NCI-H1694 treated with DMSO at 0.1 percent for 48 hours (cell line): ENCODE results near the gene SLC16A13.
"Not testable (repeated sequence)": the region's sequence is repeated elsewhere in the genome, so short reads cannot be mapped to it uniquely, and the experiment has no call there.

Experiments
- DNase-seq: peaks from one replicate; lab custom pipeline; 2025; lab: John Stamatoyannopoulos, UW

SLC16A13 gene

GRCh38 chr17:7035591-7036368, at the start of gene SLC16A13:
TSS of gene SLC16A13 (plus strand) at chr17:7036015. CDS start at chr17:7036383, 368 bp downstream.
- peak; percentile 96 for DNase-seq

- no peak for DNase-seq
These were observed 49.1 kb upstream of the SLC16A13 start for GRCh38 chr17:6986676-6987075.

GRCh38 chr17:6989779-6990178, 46.0 kb upstream of the SLC16A13 start:
- DNase-seq, result no peak

GRCh38 chr17:6993613-6994056, 42.2 kb upstream of the SLC16A13 start:
- DNase-seq, result not testable (repeated sequence)

GRCh38 chr17:6994118-6994598, 41.7 kb upstream of the SLC16A13 start:
- no peak for DNase-seq

- DNase-seq, result no peak
These were observed 41.1 kb upstream of the SLC16A13 start for GRCh38 chr17:6994666-6995256.

GRCh38 chr17:6995500-6996255, 40.1 kb upstream of the SLC16A13 start, which contains the start of gene ALOX12:
TSS of gene ALOX12 (plus strand) at chr17:6996049. CDS start at chr17:6996118, 69 bp downstream.
- DNase-seq, result no peak

- DNase-seq, result no peak
These were observed 39.4 kb upstream of the SLC16A13 start for GRCh38 chr17:6996256-6997011.

GRCh38 chr17:6997171-6997570, 38.6 kb upstream of the SLC16A13 start:
- DNase-seq, result no peak

- DNase-seq, result no peak
These were observed 36.8 kb upstream of the SLC16A13 start for GRCh38 chr17:6998855-6999508.

GRCh38 chr17:7001318-7001961, 34.4 kb upstream of the SLC16A13 start:
- DNase-seq, result no peak

- DNase-seq, result no peak
These were observed 33.3 kb upstream of the SLC16A13 start for GRCh38 chr17:7002288-7003047.

- DNase-seq, result no peak
These were observed 32.1 kb upstream of the SLC16A13 start for GRCh38 chr17:7003745-7004144.

GRCh38 chr17:7004398-7005253, 31.2 kb upstream of the SLC16A13 start:
- DNase-seq, result peak; percentile 80

GRCh38 chr17:7005716-7006115, 30.1 kb upstream of the SLC16A13 start:
- no peak for DNase-seq

- DNase-seq, result no peak
These were observed 28.7 kb upstream of the SLC16A13 start for GRCh38 chr17:7007143-7007542.

- no peak for DNase-seq
These were observed 25.3 kb upstream of the SLC16A13 start for GRCh38 chr17:7010523-7010922.

- no peak for DNase-seq
These were observed 24.4 kb upstream of the SLC16A13 start for GRCh38 chr17:7011415-7011814.

GRCh38 chr17:7011942-7012254, 23.9 kb upstream of the SLC16A13 start:
- no peak for DNase-seq
